AG04449 (cell line): ENCODE data around the gene GLDN.

Experiments
- CTCF ChIA-PET: fragments of 350-600 bp; formaldehyde crosslinking; extraction: SDS; loops from one replicate; lab custom pipeline; 2021; ENCODE audit warnings: antibody characterized with exemption; lab: Yijun Ruan, JAX
- POLR2A ChIA-PET: fragments of 400-600, 350-600 bp; formaldehyde crosslinking; extraction: SDS; loops from one replicate; lab custom pipeline; 2020; ENCODE audit warnings: antibody characterized with exemption, inconsistent platforms; lab: Yijun Ruan, JAX
- DNase-seq: peaks from one replicate; pipeline ENCODE4 v3.0.0-alpha.2; 2010; ENCODE audit warnings: low read depth, low spot score
- H3K4me3 ChIP-seq: 2 replicates; pipeline ENCODE4 v1.5.1; 2011; ENCODE audit warnings: low read depth, mild to moderate bottlenecking, control low read depth, low read length
- TF ChIP-seq, protein P1 (sequence below): IDR thresholded peaks from one replicate; pipeline ENCODE4 v1.5.1; 2011; ENCODE audit warnings: mild to moderate bottlenecking, moderate library complexity, low read length, control low read depth, inconsistent platforms; ENCODE audit not compliant: insufficient read depth; ENCODE audit errors: missing control alignments

The GLDN gene

DNA sequence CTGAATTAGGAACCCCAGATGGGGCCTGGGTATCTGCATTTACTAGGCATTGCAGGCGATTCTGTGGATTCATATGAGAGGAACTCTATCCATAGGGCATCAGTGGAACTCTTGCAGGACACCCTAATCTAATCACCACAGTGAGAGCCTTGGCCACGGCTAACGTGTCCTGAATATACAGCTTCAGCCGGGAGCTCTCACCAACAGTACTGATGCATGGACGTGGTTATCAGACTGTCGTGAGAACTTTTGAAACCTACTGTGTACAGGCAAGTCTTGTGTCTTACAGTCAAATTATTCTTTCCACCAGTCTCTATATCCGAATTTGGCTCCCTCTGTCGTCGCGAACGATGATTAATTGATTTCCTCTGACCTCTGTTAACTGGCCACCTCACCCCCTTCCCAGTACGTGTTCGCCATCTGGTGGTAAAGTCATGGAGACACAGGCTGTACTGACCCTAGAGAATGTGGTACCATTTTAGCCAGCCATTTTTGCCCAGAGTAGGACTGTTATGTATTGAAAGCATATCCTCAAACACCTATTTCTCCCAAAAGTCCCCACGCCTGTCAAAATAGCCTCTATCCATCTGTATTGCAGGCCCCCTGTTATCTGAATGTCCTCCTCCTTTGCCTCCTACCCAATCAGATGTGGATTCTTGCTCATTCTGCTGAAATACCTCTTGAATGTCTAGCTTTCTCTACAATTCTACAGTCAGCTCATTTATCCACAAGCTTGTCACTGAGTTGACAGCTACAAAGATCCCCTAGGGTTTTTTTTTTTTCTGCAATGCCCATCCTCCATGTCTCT lies 39.7 kb downstream of the GLDN start:
- TF ChIP-seq, protein P1, sequence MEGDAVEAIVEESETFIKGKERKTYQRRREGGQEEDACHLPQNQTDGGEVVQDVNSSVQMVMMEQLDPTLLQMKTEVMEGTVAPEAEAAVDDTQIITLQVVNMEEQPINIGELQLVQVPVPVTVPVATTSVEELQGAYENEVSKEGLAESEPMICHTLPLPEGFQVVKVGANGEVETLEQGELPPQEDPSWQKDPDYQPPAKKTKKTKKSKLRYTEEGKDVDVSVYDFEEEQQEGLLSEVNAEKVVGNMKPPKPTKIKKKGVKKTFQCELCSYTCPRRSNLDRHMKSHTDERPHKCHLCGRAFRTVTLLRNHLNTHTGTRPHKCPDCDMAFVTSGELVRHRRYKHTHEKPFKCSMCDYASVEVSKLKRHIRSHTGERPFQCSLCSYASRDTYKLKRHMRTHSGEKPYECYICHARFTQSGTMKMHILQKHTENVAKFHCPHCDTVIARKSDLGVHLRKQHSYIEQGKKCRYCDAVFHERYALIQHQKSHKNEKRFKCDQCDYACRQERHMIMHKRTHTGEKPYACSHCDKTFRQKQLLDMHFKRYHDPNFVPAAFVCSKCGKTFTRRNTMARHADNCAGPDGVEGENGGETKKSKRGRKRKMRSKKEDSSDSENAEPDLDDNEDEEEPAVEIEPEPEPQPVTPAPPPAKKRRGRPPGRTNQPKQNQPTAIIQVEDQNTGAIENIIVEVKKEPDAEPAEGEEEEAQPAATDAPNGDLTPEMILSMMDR = peak; percentile 91
- ChIA-PET POLR2A (no interaction called here), CTCF (interaction anchor here (0.7 to 9.7 kb wide), 30 partner anchors 13 to 248 kb away, joined by 3 to 220 read pairs (median 4); no protein-coding TSS in a partner anchor)
- no peak overlapping the region for H3K4me3 ChIP-seq
- DNase-seq = no peak

DNA sequence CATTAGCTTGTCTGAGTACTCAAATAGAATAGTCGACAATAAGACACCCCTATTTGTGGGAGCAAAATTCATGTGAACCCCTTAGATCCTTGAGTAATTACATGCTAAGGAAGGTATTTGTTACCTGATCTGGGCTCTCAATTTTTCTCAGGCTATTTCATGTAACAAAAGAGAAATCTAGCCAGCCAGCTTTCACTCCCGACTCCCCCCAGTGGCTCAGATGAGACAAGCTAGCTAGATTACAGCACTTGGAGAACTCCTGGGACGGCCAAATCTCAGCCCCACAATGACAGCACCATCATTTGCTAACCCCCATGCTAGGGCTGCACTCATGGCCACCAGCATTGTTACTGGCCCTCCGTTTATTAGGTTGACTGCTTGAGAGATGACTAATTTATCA lies 41.3 kb downstream of the GLDN start:
- TF ChIP-seq, protein P1 = peak; percentile 72
- no peak for DNase-seq
- H3K4me3 ChIP-seq = no peak overlapping the region
- POLR2A ChIA-PET = no interaction called here
- CTCF ChIA-PET = interaction anchor here (0.6 to 9.7 kb wide), 20 partner anchors 9 to 249 kb away, joined by 3 to 220 read pairs (median 4); no protein-coding TSS in a partner anchor

- POLR2A ChIA-PET = no interaction called here
- no peak for DNase-seq
- TF ChIP-seq, protein P1 = no peak
- CTCF ChIA-PET = interaction anchor here (3.1 kb wide), 1 partner anchor 16 kb away, joined by 24 read pairs; no protein-coding TSS in a partner anchor
- no peak overlapping the region for H3K4me3 ChIP-seq
Measured at GRCh38 chr15:51386029-51386428, 44.6 kb downstream of the GLDN start.

DNA sequence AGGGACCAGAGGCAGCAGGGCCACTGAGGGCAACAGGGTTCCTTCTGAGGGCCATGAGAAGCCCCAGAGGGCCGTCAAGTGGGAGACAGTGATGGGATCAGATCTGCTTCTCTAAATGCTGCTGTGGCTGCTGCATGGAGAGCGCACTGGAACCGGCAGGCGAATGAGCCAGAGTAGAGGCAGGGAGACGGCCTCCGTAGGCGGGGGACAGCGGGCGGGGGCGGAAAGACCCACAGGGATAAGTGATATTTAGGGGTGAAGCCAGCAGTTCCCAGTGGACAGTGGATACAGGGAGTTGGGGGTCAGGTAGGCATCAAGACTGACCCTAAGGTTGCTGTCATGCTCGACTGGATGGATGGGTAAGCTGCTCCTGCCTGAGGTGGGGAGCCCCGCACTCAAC lies 45.0 kb downstream of the GLDN start:
- no peak for DNase-seq
- TF ChIP-seq, protein P1 = no peak
- no peak overlapping the region for H3K4me3 ChIP-seq
- ChIA-PET POLR2A (no interaction called here), CTCF (interaction anchor here (1.9 to 3.1 kb wide), 2 partner anchors 15 to 224 kb away, joined by 8 to 24 read pairs; no protein-coding TSS in a partner anchor)

GRCh38 chr15:51386960-51387698 lies 45.7 kb downstream of the GLDN start:
- ChIA-PET POLR2A (no interaction called here), CTCF (interaction anchor here (0.7 to 2.0 kb wide), 3 partner anchors 11 to 224 kb away, joined by 4 to 8 read pairs (median 7); no protein-coding TSS in a partner anchor)
- no peak overlapping the region for H3K4me3 ChIP-seq
- TF ChIP-seq, protein P1 = no peak
- DNase-seq = no peak

DNA sequence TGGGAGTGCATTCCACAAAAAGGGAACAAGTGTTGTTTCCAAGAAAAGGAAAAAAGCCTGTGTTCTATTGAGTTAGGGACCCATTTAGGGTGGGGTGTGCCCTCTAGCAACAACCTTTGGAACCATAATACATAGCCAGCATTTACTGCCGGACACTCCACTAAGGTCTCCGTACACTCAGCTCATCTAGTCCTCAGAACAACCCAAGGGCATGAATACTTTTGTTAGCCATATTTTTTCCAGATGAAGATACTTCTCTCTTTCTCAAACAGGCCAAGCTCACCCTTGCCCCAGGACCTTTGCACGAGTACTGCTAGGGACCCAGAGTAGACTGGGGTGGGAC lies 46.2 kb downstream of the GLDN start:
- no peak overlapping the region for H3K4me3 ChIP-seq
- no peak for DNase-seq
- CTCF ChIA-PET = interaction anchor here (0.7 to 2.0 kb wide), 5 partner anchors 11 to 225 kb away, joined by 3 to 8 read pairs (median 6); no protein-coding TSS in a partner anchor
- POLR2A ChIA-PET = no interaction called here
- TF ChIP-seq, protein P1 = no peak
